PC-9 (cell line): ENCODE measurements around the gene DNAJC12.

ENCODE experiments used
- EZH2 ChIP-seq: fragments of 200-600 bp; sonication (generic); IDR thresholded peaks from 2 replicates; pipeline ENCODE4 v1.8.0; 2017; ENCODE audit warnings: antibody characterized with exemption, low read depth
- TF ChIP-seq, protein P1 (sequence below): fragments of 200-600 bp; sonication (generic); conservative IDR thresholded peaks from 2 replicates; pipeline ENCODE4 v1.6.1; 2017; ENCODE audit warnings: mixed run types, antibody characterized with exemption, mild to moderate bottlenecking, moderate library complexity

DNA sequence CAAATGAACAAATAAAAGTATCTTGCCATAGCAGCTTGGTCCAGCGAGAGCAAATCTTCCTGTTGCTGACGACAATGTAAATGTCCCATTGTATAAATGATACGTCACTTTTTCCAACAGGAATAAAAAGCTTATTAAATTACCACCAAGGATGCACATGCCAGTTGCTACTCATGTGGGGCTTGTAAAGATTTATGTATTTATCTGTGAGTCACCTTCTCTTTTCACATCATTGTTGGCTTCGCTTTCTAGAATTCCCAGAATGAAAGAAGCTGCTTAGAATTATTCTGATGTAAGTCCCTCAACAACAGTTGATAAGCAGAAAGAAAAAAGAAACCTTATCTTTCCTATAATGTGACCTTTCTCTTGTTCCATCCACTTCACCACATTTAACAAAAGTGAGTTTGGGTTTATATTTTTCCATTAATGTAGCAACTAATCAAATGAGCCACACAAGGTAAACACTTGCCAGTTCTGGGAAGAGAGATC lies 22.4 kb downstream of the DNAJC12 start:
- TF ChIP-seq, protein P1, sequence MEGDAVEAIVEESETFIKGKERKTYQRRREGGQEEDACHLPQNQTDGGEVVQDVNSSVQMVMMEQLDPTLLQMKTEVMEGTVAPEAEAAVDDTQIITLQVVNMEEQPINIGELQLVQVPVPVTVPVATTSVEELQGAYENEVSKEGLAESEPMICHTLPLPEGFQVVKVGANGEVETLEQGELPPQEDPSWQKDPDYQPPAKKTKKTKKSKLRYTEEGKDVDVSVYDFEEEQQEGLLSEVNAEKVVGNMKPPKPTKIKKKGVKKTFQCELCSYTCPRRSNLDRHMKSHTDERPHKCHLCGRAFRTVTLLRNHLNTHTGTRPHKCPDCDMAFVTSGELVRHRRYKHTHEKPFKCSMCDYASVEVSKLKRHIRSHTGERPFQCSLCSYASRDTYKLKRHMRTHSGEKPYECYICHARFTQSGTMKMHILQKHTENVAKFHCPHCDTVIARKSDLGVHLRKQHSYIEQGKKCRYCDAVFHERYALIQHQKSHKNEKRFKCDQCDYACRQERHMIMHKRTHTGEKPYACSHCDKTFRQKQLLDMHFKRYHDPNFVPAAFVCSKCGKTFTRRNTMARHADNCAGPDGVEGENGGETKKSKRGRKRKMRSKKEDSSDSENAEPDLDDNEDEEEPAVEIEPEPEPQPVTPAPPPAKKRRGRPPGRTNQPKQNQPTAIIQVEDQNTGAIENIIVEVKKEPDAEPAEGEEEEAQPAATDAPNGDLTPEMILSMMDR: no peak
- TF ChIP-seq EZH2: no peak
